ENCODE data around the gene RHBDF2. TPM values are rescaled to one million over a fixed set of nuclear protein-coding genes. Genes with fewer than 3 reads are reported as not detected.

RHBDF2 gene
- total RNA-seq, 1 donor from 2014 or later: 54.5 TPM

Other genes starting within 250 kb of the RHBDF2 start
- gene UBALD2, start 236.1 kb downstream of the RHBDF2 start, total RNA-seq: 184 and 189 TPM in 2 replicates
- gene QRICH2, start 193.1 kb downstream of the RHBDF2 start, total RNA-seq: 2.2 and 2.5 TPM in 2 replicates
- 37.2 and 45.2 TPM in 2 replicates for gene PRPSAP1, start 147.5 kb downstream of the RHBDF2 start, total RNA-seq
- gene SPHK1, start 116.8 kb downstream of the RHBDF2 start, total RNA-seq: 26.8 and 27.6 TPM in 2 replicates
- 43.8 and 44.0 TPM in 2 replicates for gene UBE2O, start 48.3 kb downstream of the RHBDF2 start, total RNA-seq
- not detected in 2 replicates for gene AANAT, start 33.8 kb downstream of the RHBDF2 start, total RNA-seq
- gene CYGB, start 36.3 kb upstream of the RHBDF2 start, total RNA-seq: not detected in 2 replicates
- not detected in 2 replicates for gene PRCD, start 38.6 kb upstream of the RHBDF2 start, total RNA-seq
- gene ST6GALNAC2, start 84.4 kb upstream of the RHBDF2 start, total RNA-seq: not detected in 2 replicates
- gene ST6GALNAC1, start 142.3 kb upstream of the RHBDF2 start, total RNA-seq: 0.35 and 0.38 TPM in 2 replicates
- 3.4 and 3.7 TPM in 2 replicates for gene MXRA7, start 209.5 kb upstream of the RHBDF2 start, total RNA-seq
- 82.5 and 86.3 TPM in 2 replicates for gene JMJD6, start 225.2 kb upstream of the RHBDF2 start, total RNA-seq
- gene METTL23, start 225.4 kb upstream of the RHBDF2 start, total RNA-seq: 32.9 and 35.5 TPM in 2 replicates
- 515 and 539 TPM in 2 replicates for gene SRSF2, start 235.9 kb upstream of the RHBDF2 start, total RNA-seq
- 15.1 and 15.3 TPM in 2 replicates for gene MFSD11, start 236.7 kb upstream of the RHBDF2 start, total RNA-seq

Data from activated CD4-positive, alpha-beta T cell treated with anti-CD3 and anti-CD28 coated beads, Interleukin-2, amount 10 ng/mL, durations not matched to agents 24 days and 14 days (primary cell).